ENCODE results near the gene MAPK14. TPM values are rescaled to one million over a fixed set of nuclear protein-coding genes. Genes with fewer than 3 reads are reported as not detected.

Gene MAPK14
- total and polyA plus RNA-seq, 12 donors, result 9.2 to 38.1 (median 29.3) TPM

DNA sequence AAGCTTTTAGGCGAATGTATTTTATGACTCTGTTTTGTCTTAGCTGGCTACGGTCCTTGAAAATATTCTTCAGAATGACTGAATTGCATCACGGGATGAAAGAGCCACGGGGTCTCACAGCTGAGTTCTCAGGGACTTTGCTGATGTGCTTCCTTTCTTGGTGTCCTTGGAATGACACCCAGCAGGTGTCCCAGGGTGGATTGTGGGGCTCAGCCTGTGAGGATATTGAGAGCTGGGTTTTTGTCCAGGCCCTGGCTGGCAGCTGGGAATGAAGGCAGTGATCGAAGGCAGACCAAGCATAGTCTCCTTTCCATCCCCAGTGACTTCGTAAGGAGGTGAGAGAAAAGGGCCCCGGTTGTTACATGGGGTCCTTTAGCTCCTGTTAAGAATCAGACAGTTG is 83.9 kb downstream of the MAPK14 start:
- no peaks in the 10 kb centered on the region for H3K9me3 ChIP-seq
- H3K4me3 ChIP-seq, result no peak overlapping the region
- peaks cover 0 to 32% (median 0%) of the 10 kb centered on the region in 9 donors for H3K4me1 ChIP-seq
- H3K27ac ChIP-seq, result no peak overlapping the region
- H3K27me3 ChIP-seq, result no peaks in the 10 kb centered on the region
- peaks cover 0 to 75% (median 23%) of the 10 kb centered on the region in 9 donors for H3K36me3 ChIP-seq
- no peak for ATAC-seq
- intact Hi-C loops (cut with DNase I), result no loop called here
- TF ChIP-seq, protein P1, sequence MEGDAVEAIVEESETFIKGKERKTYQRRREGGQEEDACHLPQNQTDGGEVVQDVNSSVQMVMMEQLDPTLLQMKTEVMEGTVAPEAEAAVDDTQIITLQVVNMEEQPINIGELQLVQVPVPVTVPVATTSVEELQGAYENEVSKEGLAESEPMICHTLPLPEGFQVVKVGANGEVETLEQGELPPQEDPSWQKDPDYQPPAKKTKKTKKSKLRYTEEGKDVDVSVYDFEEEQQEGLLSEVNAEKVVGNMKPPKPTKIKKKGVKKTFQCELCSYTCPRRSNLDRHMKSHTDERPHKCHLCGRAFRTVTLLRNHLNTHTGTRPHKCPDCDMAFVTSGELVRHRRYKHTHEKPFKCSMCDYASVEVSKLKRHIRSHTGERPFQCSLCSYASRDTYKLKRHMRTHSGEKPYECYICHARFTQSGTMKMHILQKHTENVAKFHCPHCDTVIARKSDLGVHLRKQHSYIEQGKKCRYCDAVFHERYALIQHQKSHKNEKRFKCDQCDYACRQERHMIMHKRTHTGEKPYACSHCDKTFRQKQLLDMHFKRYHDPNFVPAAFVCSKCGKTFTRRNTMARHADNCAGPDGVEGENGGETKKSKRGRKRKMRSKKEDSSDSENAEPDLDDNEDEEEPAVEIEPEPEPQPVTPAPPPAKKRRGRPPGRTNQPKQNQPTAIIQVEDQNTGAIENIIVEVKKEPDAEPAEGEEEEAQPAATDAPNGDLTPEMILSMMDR (IDR thresholded peaks at IDR 0.05), result no peak
- DNase-seq, result no peak
- 97 to 98% methylated on average over 7 of the region's 7 CpGs for WGBS, 2 donors

DNA sequence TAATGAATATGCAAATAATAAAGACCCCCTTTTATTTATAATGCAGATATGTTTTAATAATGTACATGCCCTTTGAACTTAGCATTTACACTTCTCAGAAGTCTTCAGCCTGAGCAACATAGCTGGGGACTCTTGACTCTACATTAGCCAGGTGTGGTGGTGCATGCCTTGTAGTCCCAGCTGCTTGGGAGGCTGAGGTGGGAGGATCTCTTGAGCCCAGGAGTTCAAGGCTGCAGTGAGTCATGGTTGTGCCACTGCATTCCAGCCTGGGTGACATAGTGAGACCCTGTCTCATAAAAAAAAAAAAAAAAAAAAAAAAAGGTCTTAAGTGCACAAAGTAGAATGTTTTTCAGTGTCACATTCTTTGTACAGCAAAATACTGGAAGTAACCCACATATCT is 85.4 kb downstream of the MAPK14 start:
- DNase-seq (no peak), ATAC-seq (no peak)
- no peak overlapping the region for H3K27ac ChIP-seq
- TF ChIP-seq, protein P1 (IDR thresholded peaks at IDR 0.05), result no peak
- intact Hi-C loops (cut with DNase I), result no loop called here
- no peaks in the 10 kb centered on the region for H3K27me3 ChIP-seq
- no peak overlapping the region for H3K4me3 ChIP-seq
- H3K36me3 ChIP-seq, result peaks cover 0 to 71% (median 18%) of the 10 kb centered on the region in 9 donors
- peaks cover 0 to 45% (median 0%) of the 10 kb centered on the region in 9 donors for H3K4me1 ChIP-seq
- H3K9me3 ChIP-seq, result no peaks in the 10 kb centered on the region

DNA sequence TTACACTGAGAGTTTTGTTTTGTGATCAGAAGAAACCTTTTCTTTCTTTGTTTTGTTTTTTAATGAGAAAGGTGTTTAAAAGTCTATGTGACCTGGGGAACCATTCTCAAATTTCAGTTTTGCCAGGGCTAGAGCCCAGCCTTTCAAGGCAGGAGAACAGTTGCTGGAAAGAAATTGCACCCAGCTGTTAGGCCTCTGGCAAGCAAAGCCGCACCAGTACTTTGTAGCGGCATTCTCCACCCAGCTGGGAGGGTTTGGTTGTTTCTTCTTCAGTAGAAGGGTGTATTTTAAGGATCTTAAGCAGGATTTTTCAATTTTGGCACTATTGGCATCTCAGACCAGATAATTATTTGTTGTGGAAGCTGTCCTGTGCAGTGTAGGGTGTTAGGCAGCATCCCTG is 86.1 kb downstream of the MAPK14 start:
- 76 to 88% methylated on average over 2 of the region's 2 CpGs for WGBS, 2 donors
- DNase-seq, result no peak
- Histone ChIP-seq H3K9me3 (no peaks in the 10 kb centered on the region), H3K4me1 (peaks cover 0 to 52% (median 0%) of the 10 kb centered on the region in 9 donors), H3K36me3 (peaks cover 0 to 64% (median 12%) of the 10 kb centered on the region in 9 donors), H3K27ac (no peak overlapping the region), H3K27me3 (no peaks in the 10 kb centered on the region), H3K4me3 (no peak overlapping the region)
- TF ChIP-seq, protein P1 (IDR thresholded peaks at IDR 0.05), result no peak
- ATAC-seq, result no peak
- intact Hi-C loops (cut with DNase I), result no loop called here

DNA sequence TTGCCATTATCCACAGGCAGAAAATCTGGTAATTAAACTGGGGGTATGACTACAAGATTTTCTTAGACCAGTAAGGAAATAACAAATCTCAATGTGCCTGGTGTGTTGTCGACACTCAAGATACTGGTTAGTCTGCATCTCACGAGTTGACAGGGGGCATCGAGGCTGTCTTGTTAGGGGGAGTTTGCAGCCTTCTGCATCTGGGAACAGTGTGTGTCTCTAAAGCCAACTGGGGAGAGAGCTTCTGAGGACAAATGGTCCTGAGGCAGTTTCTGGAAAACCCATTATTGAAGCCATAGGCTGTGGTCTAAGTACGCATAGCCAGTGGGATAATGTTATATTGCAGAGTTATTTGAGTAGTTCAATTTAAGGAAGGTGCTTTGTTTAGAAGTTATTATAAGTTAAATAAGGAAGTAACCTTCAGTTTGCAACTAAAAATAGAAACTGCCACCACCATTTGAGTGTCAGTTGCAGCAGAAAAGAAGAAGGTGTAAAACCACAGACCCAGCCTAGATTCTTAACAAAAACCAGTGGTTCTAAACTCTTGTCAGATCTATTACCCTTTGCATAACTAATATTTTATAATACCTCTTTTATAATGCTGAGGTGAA is 87.3 kb downstream of the MAPK14 start:
- TF ChIP-seq, protein P1 (IDR thresholded peaks at IDR 0.05), result no peak
- intact Hi-C loops (cut with DNase I), result no loop called here
- Histone ChIP-seq H3K36me3 (peaks cover 0 to 52% (median 4%) of the 10 kb centered on the region in 9 donors), H3K9me3 (no peaks in the 10 kb centered on the region), H3K4me1 (peaks cover 0 to 63% (median 0%) of the 10 kb centered on the region in 9 donors), H3K27ac (no peak overlapping the region), H3K4me3 (no peak overlapping the region), H3K27me3 (no peaks in the 10 kb centered on the region)
- ATAC-seq (no peak), DNase-seq (no peak)
- 54 to 61% methylated on average over 4 of the region's 4 CpGs for WGBS, 2 donors
